Measurements from ENCODE around the gene SF1.
A peak's percentile ranks its signal among the peaks of the same experiment; 100 is the strongest.

Gene SF1

GRCh38 chr11:64777449-64778222, 706 bp downstream of the SF1 start:
- peak; percentile 30 for DNase-seq

DNA sequence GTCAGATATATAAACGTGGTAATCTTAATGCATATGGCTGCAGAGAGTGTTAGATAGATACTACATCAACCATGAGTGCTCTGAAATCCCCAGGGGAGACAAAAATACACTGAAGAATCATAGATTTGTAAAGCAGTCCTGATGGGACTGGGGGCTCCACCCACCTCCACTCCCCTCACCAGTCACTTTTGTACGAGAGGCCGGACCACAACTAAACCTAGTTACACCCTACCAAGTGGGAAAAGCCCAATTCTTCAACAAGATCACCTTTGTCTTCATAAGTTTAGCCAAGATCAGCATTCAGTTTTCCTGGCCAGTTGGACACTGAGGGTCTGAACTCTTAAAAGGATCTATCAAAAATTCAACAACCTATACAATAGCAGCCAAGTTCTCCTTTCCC, 1.5 kb downstream of the SF1 start:
- DNase-seq = no peak

DNA sequence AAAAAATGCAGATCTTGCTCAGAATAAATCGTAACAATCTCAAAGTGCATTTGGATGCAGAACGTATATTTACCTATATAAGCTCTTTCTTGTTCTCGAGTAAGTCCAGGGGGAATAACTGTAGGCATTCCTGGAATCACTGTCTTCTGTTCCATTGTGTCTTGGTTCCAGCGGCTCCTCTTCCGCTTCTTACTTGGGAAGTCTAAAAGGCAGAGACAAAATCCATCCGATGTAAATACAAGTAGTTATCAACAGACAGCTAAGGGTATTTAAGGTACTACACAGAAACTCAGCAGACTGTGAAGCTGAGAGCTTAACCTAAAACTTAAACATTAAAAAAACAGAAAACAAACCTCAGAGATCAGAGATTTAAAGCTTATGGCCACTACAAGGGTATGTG, 1.9 kb downstream of the SF1 start:
- no peak for DNase-seq

DNA sequence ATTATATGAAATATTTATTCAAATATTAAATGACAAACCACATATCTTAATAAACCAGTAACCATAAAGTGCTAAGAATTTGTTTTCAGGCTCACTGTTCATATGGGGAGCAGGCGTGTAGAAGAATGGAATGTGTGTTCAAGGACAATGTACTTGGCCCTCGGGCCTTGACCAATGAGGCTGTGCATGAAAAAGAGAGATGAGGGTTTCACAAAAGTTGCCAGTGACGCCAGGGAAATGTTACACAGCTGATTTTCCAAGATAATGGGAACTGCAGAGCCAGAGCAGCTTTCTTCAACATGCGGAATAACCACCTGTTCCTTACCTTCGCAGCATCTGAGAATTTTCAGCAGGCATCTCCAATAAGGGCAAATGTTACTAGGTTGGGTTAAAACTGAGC, 4.2 kb downstream of the SF1 start:
- no peak for DNase-seq

GRCh38 chr11:64772303-64773018, 5.9 kb downstream of the SF1 start:
- DNase-seq = peak; percentile 50

GRCh38 chr11:64771861-64772260, 6.5 kb downstream of the SF1 start:
- no peak for DNase-seq

DNA sequence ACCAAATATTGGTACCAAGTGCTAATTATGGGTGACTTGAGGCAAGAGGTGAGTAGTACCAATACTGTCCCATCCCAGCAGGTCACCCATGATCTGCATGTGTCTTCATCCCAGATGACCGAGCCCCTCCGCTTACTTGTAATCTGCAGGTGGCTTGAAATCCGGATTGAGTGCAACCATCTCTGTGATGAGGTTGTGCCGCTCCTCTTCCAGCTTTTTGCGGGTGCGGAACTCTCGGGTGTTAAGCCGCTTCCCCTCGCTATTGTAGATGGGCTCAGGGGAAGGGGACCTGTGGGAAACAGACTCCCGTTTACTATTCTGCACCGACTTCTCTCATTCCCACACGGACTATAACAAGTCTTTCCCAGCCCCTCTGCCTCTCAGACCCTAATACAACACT, 8.2 kb downstream of the SF1 start:
- DNase-seq = no peak

DNA sequence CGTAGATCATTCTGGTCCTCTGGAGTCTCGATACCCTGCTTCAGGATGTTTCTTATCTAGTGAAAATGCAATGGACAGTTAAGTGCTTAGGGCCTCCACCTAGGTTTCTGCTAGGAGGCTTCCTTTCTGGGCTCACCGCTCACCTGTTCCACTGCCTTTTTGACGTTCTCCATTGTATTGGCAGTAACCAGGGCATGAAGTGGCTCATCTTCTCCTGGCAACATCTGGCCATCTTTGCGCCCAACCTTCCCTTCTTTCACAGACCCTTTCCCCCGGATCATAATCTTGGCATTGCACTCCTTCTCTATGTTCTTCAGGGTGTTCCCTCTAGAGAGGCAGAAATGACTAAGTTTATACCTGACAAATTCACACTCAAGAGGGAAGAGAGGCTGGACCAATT, 9.1 kb downstream of the SF1 start:
- no peak for DNase-seq

DNA sequence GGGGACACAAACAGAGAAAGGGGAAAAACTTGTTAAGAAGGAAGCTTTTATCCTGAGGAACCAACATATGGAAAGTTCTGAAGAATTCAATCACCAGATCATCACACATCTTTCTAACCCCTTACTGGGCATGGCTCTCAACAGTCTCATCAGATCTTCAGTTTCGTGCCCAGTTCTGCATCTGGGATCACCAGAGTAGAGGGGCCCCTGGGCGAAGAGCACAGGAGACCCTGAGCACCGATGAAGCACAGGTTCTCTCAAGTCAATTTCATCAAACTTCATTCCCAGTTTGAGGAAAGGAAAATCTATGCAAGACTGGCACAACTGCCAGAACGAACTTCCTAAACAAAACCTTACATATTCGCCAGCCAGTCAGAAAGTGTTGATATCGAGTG, 10.0 kb downstream of the SF1 start:
- DNase-seq = no peak

- DNase-seq = no peak
These were observed 10.7 kb downstream of the SF1 start for GRCh38 chr11:64767344-64768299.

DNA sequence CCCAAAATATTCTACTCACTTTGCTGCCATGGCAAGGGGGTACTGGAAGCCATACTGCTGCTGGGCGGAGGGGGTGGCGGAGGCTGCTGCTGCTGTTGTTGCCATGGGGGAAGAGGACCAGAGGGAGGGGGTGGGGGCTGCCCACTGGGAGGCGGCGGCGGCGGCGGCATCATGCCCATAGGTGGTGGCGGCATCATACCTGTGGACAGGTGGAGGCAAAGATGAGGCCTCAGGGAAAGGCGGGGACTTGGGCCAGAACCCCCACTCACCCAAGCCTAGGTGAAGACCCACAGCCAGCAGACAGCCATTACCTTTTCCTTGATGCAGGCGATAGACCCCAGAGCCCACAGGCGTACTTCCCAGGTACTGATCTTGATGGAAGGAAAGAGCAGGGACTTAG, 11.5 kb downstream of the SF1 start:
- DNase-seq = no peak

GRCh38 chr11:64765851-64766665, 12.3 kb downstream of the SF1 start:
- no peak for DNase-seq

GRCh38 chr11:64765291-64765850, 13.0 kb downstream of the SF1 start:
- no peak for DNase-seq

GRCh38 chr11:64764753-64765152, 13.6 kb downstream of the SF1 start:
- no peak for DNase-seq

- DNase-seq = no peak
These were observed 14.2 kb downstream of the SF1 start for GRCh38 chr11:64764040-64764611.

DNA sequence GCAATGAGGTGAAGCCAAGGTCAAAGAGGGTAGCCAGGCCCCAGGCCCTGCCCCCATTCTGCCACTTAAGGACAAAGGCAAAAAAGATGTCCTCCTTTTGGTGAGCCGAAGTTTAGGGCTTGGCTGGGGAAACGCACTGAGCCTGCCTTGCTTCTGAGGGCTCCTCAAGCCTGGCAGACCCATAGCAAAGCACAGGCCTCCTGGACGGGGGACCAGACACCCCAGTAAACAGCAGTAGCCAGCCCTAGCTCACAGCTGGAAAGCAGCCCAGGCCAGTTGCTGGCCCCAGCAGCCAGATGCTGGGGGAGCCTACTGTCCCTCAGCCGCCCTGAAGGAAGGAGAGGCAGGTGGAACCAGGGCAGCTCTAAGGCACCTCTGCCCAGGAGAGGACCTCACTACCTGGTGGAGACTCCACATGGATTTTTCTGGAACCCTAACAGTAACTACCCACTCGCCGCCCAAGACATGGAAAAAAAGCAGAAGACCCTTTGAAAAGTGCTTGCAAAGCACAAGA, 14.8 kb downstream of the SF1 start:
- DNase-seq = no peak

- DNase-seq = no peak
These were observed 15.4 kb downstream of the SF1 start for GRCh38 chr11:64762674-64763525.

GRCh38 chr11:64762277-64762673, 16.1 kb downstream of the SF1 start:
- no peak for DNase-seq

- no peak for DNase-seq
These were observed 17.5 kb downstream of the SF1 start for GRCh38 chr11:64760759-64761420.

All from GF-D8 (cell line).